HL-60 (cell line): ENCODE data around the gene SLC10A3.

Experiments
- DNase-seq, 2 experiments: peaks; one replicate each; pipeline ENCODE4 v3.0.0-alpha.2; 2010 to 2020; ENCODE audit warnings: low read depth in 1 of 2, low spot score in 1 of 2
- H3K27ac ChIP-seq: fragments of 250-450 bp; sonication (Bioruptor Pico); replicated peaks from 2 replicates; pipeline ENCODE4 v1.5.1; 2020; ENCODE audit warnings: mild to moderate bottlenecking, moderate library complexity
- H3K27me3 ChIP-seq: fragments of 250-450 bp; sonication (Bioruptor Pico); 2 replicates; pipeline ENCODE4 v1.5.1; 2021; ENCODE audit warnings: mild to moderate bottlenecking, moderate library complexity; ENCODE audit not compliant: insufficient read depth, poor library complexity, severe bottlenecking
- H3K4me3 ChIP-seq: replicated peaks from 2 replicates; pipeline ENCODE4 v1.5.1; 2011; ENCODE audit warnings: mild to moderate bottlenecking, control low read depth, low read length; ENCODE audit not compliant: insufficient read depth
- GABPA ChIP-seq: IDR thresholded peaks from 2 replicates; pipeline ENCODE4 v1.6.1; 2012; ENCODE audit warnings: low read depth
- POLR2AphosphoS5 ChIP-seq: IDR thresholded peaks from 2 replicates; pipeline ENCODE4 v1.6.1; 2012; ENCODE audit warnings: low read depth
- REST ChIP-seq: IDR thresholded peaks from 2 replicates; pipeline ENCODE4 v1.6.1; 2012; ENCODE audit warnings: low read depth; ENCODE audit not compliant: insufficient replicate concordance
- SPI1 ChIP-seq: IDR thresholded peaks from 2 replicates; pipeline ENCODE4 v1.6.1; 2012; ENCODE audit warnings: low read depth, mild to moderate bottlenecking, borderline replicate concordance
- long read RNA-seq: library from polyadenylated mRNA; unstranded; transcript quantifications from one replicate; pipeline ENCODE4 v2.0.0, GENCODE V29; 2020
- TF ChIP-seq, protein P1 (sequence below): IDR thresholded peaks from one replicate; pipeline ENCODE4 v1.5.1; 2011; ENCODE audit warnings: low read length, control low read depth, inconsistent platforms; ENCODE audit not compliant: insufficient read depth

SLC10A3 gene, protein sequence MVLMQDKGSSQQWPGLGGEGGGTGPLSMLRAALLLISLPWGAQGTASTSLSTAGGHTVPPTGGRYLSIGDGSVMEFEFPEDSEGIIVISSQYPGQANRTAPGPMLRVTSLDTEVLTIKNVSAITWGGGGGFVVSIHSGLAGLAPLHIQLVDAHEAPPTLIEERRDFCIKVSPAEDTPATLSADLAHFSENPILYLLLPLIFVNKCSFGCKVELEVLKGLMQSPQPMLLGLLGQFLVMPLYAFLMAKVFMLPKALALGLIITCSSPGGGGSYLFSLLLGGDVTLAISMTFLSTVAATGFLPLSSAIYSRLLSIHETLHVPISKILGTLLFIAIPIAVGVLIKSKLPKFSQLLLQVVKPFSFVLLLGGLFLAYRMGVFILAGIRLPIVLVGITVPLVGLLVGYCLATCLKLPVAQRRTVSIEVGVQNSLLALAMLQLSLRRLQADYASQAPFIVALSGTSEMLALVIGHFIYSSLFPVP
- long read RNA-seq, partial matches to known transcripts = 2 of 6 reads
- long read RNA-seq, other reads (novel, unspliced or antisense) = 4 of 6 reads

DNA sequence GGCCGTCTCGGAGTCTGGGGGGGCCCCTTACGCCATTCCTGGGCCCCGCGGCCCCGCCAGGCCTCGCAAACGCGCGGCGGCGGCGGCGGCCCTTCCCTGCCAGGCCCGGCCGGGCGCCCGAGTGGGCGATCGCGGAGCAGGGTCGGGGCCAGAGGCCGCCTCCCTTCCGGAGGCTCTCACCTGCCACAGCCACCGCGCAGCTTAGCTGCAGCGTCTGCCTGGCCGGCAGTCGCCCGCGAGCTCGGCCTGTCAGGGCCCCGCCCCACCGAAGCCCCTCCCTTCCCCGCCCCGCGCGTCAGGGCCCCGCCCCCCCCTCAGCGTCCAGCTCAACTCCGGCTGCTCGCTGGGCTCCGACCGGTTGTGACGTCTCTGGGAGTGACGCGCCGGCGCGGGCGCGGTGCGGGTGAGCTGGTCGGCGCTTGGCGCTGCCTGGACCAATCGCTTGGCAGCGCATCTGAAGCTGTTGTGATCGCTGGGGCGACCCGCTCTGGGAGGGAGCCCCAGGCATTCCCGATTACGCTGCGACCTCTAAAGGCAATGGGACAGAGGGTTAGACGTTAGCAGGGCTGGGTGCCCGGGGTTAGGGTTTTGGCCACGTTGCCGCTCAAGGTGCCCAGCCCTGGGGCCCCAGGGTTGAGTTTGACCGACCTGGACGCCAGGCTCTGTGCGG, at the start of gene SLC10A3:
Gene SLC10A3 (minus strand): TSS at position 216 of the 670 bp plus-strand sequence. CDS start 1,689 bp downstream, outside the sequence.
- peak; percentile 83 to 93 for DNase-seq
- H3K27ac ChIP-seq = peak within 1 kb of the TSS; percentile 94
- TF ChIP-seq SPI1 (no peak), POLR2AphosphoS5 (peak; percentile 61), GABPA (no peak), REST (no peak)
- TF ChIP-seq, protein P1, sequence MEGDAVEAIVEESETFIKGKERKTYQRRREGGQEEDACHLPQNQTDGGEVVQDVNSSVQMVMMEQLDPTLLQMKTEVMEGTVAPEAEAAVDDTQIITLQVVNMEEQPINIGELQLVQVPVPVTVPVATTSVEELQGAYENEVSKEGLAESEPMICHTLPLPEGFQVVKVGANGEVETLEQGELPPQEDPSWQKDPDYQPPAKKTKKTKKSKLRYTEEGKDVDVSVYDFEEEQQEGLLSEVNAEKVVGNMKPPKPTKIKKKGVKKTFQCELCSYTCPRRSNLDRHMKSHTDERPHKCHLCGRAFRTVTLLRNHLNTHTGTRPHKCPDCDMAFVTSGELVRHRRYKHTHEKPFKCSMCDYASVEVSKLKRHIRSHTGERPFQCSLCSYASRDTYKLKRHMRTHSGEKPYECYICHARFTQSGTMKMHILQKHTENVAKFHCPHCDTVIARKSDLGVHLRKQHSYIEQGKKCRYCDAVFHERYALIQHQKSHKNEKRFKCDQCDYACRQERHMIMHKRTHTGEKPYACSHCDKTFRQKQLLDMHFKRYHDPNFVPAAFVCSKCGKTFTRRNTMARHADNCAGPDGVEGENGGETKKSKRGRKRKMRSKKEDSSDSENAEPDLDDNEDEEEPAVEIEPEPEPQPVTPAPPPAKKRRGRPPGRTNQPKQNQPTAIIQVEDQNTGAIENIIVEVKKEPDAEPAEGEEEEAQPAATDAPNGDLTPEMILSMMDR = no peak

DNA sequence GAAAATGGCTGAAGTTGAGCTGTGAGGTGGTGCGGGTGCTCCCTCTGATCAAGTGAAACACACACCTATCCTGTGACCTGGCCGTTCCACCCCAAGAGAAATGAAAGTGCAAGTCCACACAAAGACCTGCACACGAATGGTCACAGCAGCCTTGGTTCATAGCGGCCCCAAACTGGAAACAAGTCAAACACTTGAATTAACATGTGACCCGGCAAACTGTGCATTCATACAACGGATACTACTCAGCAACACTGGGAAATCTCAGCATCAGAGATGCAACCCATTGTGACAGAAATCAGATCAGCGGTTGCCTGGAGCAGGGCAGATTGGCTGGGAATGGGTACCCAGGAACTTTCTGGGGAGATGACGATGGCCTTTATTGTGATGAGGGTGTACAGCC, 48.6 kb upstream of the SLC10A3 start:
- Histone ChIP-seq H3K4me3 (no peak overlapping the region), H3K27ac (no peak overlapping the region), H3K27me3 (no peaks in the 10 kb centered on the region)
- no peak for DNase-seq
- TF ChIP-seq GABPA = no peak
- TF ChIP-seq, protein P1 = no peak
- TF ChIP-seq POLR2AphosphoS5 = no peak
- TF ChIP-seq SPI1 = no peak
- TF ChIP-seq REST = no peak

More for the DNA sequence above, at the start of gene SLC10A3:
- peak within 1 kb of the TSS; percentile 54 for H3K4me3 ChIP-seq
- no peaks in the 10 kb centered on the region for H3K27me3 ChIP-seq

DNA sequence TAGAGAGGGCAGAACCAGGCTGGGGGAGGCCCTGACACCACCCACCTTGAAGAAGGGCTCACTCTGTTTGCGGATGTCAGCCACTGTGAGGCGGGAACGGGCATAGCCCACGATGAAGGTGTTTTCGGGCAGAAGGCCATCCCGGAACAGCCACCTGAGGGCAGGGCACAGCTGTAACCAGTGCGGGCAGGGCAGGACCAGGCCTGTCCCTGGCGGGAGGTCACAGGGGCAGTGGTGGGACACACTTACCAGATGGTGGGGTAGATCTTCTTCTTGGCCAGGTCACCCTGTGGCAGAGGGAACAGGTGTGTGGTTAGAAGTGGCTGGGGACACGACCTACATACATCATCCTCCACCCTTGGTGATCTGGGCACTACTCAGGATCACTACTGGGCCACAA, 45.5 kb upstream of the SLC10A3 start:
- TF ChIP-seq GABPA = no peak
- TF ChIP-seq, protein P1 = no peak
- no peak for TF ChIP-seq POLR2AphosphoS5
- no peak for TF ChIP-seq SPI1
- no peak for TF ChIP-seq REST
- DNase-seq = no peak

More for the DNA sequence above, 45.5 kb upstream of the SLC10A3 start:
- H3K27me3 ChIP-seq = no peaks in the 10 kb centered on the region
- H3K27ac ChIP-seq = no peak overlapping the region
- H3K4me3 ChIP-seq = no peak overlapping the region
